Measurements from ENCODE around the gene MBD5.

- TF ChIP-seq, protein P1, sequence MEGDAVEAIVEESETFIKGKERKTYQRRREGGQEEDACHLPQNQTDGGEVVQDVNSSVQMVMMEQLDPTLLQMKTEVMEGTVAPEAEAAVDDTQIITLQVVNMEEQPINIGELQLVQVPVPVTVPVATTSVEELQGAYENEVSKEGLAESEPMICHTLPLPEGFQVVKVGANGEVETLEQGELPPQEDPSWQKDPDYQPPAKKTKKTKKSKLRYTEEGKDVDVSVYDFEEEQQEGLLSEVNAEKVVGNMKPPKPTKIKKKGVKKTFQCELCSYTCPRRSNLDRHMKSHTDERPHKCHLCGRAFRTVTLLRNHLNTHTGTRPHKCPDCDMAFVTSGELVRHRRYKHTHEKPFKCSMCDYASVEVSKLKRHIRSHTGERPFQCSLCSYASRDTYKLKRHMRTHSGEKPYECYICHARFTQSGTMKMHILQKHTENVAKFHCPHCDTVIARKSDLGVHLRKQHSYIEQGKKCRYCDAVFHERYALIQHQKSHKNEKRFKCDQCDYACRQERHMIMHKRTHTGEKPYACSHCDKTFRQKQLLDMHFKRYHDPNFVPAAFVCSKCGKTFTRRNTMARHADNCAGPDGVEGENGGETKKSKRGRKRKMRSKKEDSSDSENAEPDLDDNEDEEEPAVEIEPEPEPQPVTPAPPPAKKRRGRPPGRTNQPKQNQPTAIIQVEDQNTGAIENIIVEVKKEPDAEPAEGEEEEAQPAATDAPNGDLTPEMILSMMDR (conservative IDR thresholded peaks at IDR 0.05; ENCODE audit: low read length) = no peak
- no peak for TF ChIP-seq EZH2phosphoT487 (IDR thresholded peaks at IDR 0.05; ENCODE audit: borderline replicate concordance, low read depth, low read length)
Measured at GRCh38 chr2:148023861-148024260, 3.0 kb downstream of the MBD5 start.
